Ovary (tissue), 3 donors: ENCODE data around the gene OSBPL9.

Experiments used
- CTCF ChIP-seq, 3 donors: fragments of 450-650 bp in 2 of 3; fragments of 200-600 bp in 1 of 3; IDR thresholded peaks; one replicate each; pipeline versions ENCODE4 v1.5.1 to v1.8.0; 2016 to 2022; ENCODE audit warnings: antibody characterized with exemption in 3 of 3, mild to moderate bottlenecking in 1 of 3
- EP300 ChIP-seq: sonication (generic); formaldehyde crosslinking; IDR thresholded peaks from one replicate; pipeline ENCODE4 v1.6.1; 2017; ENCODE audit warnings: antibody characterized with exemption
- POLR2A ChIP-seq: fragments of 450-650 bp; IDR thresholded peaks from one replicate; pipeline ENCODE4 v1.6.1; 2017; ENCODE audit warnings: antibody characterized with exemption, mild to moderate bottlenecking, moderate library complexity
- donor health status: DM: no; HTN: no; CAD: no.

- TF ChIP-seq POLR2A (no peak), CTCF (IDR thresholded peaks at IDR 0.05) (no peak), EP300 (no peak)
Observed at GRCh38 chr1:51731998-51732397, 115.1 kb downstream of the OSBPL9 start.
